ENCODE results near the gene BIN1. TPM values are rescaled to one million over a fixed set of nuclear protein-coding genes. Genes with fewer than 3 reads are reported as not detected.

Gene BIN1
- polyA plus RNA-seq, 1 donor (not counting 4 experiments of a cell fraction or from before 2014, with no cell fraction given): 5.4 TPM

- no peak for TF ChIP-seq EZH2 (IDR thresholded peaks at IDR 0.05; ENCODE audit: low read length)
- no peak for TF ChIP-seq CTCF (optimal IDR thresholded peaks at IDR 0.05 in 1 of 3, IDR thresholded peaks at IDR 0.05 in 1 of 3, conservative IDR thresholded peaks at IDR 0.05 in 1 of 3; ENCODE audit: extremely low read depth in 1 of 3, insufficient read depth in 2 of 3, low read length in 3 of 3)
- no peak overlapping the region for H2AFZ ChIP-seq (ENCODE audit: control insufficient read depth, low read length)
- no peak overlapping the region for H3K9ac ChIP-seq (ENCODE audit: control insufficient read depth, extremely low read depth, insufficient read depth, low read length)
- H3K9me3 ChIP-seq (ENCODE audit: control insufficient read depth, low read depth, low read length): no peaks in the 10 kb centered on the region
- no peaks in the 10 kb centered on the region for H3K27me3 ChIP-seq (ENCODE audit: control insufficient read depth, extremely low read depth, insufficient read depth, low read length)
- H3K27ac ChIP-seq (ENCODE audit: control insufficient read depth, insufficient read depth, low read length): no peak overlapping the region
- no peaks in the 10 kb centered on the region for H4K20me1 ChIP-seq (ENCODE audit: control insufficient read depth, extremely low read depth, insufficient read depth, low read length)
- DNase-seq (ENCODE audit: low read depth, low spot score) (no peak), FAIRE-seq (no peak)
- no peaks in the 10 kb centered on the region for H3K36me3 ChIP-seq (ENCODE audit: control insufficient read depth in 2 of 2, extremely low read depth in 1 of 2, insufficient read depth in 2 of 2, low read length in 2 of 2)
- H3K79me2 ChIP-seq (ENCODE audit: control insufficient read depth, insufficient read depth, low read length): no peaks in the 10 kb centered on the region
- dilution Hi-C loops (cut with MboI; ENCODE audit: extremely low pct_ligation_motif_present, low sequenced_read_pairs): no loop called here
- H3K9me1 ChIP-seq (ENCODE audit: control insufficient read depth, extremely low read depth, insufficient read depth, low read length): no peaks in the 10 kb centered on the region
- H3K4me1 ChIP-seq (ENCODE audit: control insufficient read depth, extremely low read depth, insufficient read depth, low read length): peaks cover 8% of the 10 kb centered on the region
- H3K4me2 ChIP-seq (ENCODE audit: control insufficient read depth, extremely low read depth, insufficient read depth, low read depth, low read length): no peak overlapping the region
- H3K4me3 ChIP-seq (ENCODE audit: control insufficient read depth in 2 of 3, extremely low read depth in 1 of 3, insufficient read depth in 2 of 3, low read depth in 1 of 3, low read length in 3 of 3): no peak overlapping the region
These were observed 33.6 kb upstream of the BIN1 start for GRCh38 chr2:127140538-127140937.

DNA sequence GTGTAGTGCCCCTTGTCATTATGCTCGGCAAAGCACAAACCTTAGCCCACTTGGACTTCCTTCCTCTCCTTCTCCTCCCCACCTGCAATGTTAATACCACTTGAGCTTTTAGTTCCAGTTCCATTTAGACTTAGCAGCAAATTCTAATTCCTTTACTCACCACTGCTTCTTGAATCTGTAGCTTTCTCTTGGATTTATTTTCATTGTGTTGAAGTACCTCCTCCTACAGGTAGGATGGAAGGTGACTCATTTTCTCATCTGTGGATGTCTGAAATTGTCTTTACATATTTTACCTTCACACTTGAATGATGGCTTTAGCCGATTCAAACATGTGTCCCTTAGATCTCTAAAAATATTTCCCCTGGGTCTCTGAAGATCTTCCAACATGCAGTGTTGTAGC lies 32.8 kb upstream of the BIN1 start:
- Histone ChIP-seq H3K79me2 (ENCODE audit: control insufficient read depth, insufficient read depth, low read length) (no peaks in the 10 kb centered on the region), H3K4me2 (ENCODE audit: control insufficient read depth, extremely low read depth, insufficient read depth, low read depth, low read length) (no peak overlapping the region), H3K9ac (ENCODE audit: control insufficient read depth, extremely low read depth, insufficient read depth, low read length) (no peak overlapping the region), H3K4me1 (ENCODE audit: control insufficient read depth, extremely low read depth, insufficient read depth, low read length) (peaks cover 6% of the 10 kb centered on the region), H3K36me3 (ENCODE audit: control insufficient read depth in 2 of 2, extremely low read depth in 1 of 2, insufficient read depth in 2 of 2, low read length in 2 of 2) (no peaks in the 10 kb centered on the region), H2AFZ (ENCODE audit: control insufficient read depth, low read length) (no peak overlapping the region), H3K9me1 (ENCODE audit: control insufficient read depth, extremely low read depth, insufficient read depth, low read length) (no peaks in the 10 kb centered on the region), H3K9me3 (ENCODE audit: control insufficient read depth, low read depth, low read length) (no peaks in the 10 kb centered on the region), H3K27ac (ENCODE audit: control insufficient read depth, insufficient read depth, low read length) (no peak overlapping the region), H3K4me3 (ENCODE audit: control insufficient read depth in 2 of 3, extremely low read depth in 1 of 3, insufficient read depth in 2 of 3, low read depth in 1 of 3, low read length in 3 of 3) (no peak overlapping the region), H4K20me1 (ENCODE audit: control insufficient read depth, extremely low read depth, insufficient read depth, low read length) (no peaks in the 10 kb centered on the region), H3K27me3 (ENCODE audit: control insufficient read depth, extremely low read depth, insufficient read depth, low read length) (no peaks in the 10 kb centered on the region)
- TF ChIP-seq CTCF (optimal IDR thresholded peaks at IDR 0.05 in 1 of 3, IDR thresholded peaks at IDR 0.05 in 1 of 3, conservative IDR thresholded peaks at IDR 0.05 in 1 of 3; ENCODE audit: extremely low read depth in 1 of 3, insufficient read depth in 2 of 3, low read length in 3 of 3) (peak in 1 of 3 experiments; percentile 34), EZH2 (IDR thresholded peaks at IDR 0.05; ENCODE audit: low read length) (no peak)
- DNase-seq (ENCODE audit: low read depth, low spot score) (no peak), FAIRE-seq (peak; percentile 60)
- dilution Hi-C loops (cut with MboI; ENCODE audit: extremely low pct_ligation_motif_present, low sequenced_read_pairs): no loop called here
